Stimulated activated CD8-positive, alpha-beta memory T cell treated with anti-CD3 and anti-CD28 coated beads, Interleukin-7, amount 100 ng/mL, for 1 hour (primary cell): Measurements from ENCODE around the gene DPM3.
"Not testable (repeated sequence)": the region's sequence is repeated elsewhere in the genome, so short reads cannot be mapped to it uniquely, and the experiment has no call there.

Source experiments
- DNase-seq, 2 donors: peaks; one replicate each; pipeline ENCODE4 v3.0.0-alpha.2; 2020; ENCODE audit warnings: low read depth in 2 of 2

DPM3 gene

DNA sequence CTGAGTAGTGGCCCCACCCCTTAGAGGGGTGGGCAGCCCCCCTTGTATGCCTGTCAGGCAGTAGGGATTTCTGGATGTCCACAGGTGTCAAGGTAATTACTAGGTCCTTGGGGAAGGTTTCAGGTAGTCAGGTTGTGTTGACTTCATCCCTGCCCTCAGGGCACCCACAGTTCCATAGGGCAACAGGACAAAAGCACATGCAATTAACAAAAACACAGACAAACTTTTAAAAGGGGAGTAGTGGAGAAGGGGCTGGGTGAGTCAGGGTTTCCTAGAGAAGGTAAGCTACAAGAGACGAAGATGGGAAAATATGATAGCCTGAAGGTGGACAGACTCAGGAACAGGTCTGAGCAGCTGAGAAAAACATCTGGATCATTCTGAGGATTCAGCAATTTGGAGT, 18.7 kb upstream of the DPM3 start:
- no peak for DNase-seq

DNA sequence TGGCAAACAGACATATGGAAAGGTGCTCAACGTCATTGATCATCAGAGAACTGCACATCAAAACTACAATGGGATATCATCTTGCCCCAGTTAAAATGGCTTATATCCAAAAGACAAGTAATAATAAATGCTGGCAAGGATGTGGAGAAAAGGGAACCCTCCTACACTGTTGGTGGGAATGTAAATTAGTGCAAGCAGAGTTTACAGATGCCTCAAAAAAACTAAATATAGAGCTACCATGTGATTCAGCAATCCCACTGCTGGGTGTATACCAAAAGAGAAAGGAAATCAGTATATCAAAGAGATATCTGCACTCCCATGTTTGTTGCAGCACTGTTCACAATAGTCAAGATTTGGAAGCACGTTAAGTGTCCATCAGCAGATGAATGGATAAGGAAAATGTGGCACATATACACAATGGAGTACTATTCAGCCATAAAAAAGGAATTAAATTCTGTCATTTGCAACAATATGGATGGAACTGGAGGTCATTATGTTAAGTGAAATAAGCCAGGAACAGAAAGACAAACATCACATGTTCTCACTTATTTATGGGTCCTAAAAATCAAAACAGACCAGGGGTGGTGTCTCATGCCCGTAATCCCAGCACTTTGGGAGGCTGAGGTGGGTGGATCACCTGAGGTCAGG, 15.8 kb upstream of the DPM3 start:
- DNase-seq: not testable (repeated sequence)

DNA sequence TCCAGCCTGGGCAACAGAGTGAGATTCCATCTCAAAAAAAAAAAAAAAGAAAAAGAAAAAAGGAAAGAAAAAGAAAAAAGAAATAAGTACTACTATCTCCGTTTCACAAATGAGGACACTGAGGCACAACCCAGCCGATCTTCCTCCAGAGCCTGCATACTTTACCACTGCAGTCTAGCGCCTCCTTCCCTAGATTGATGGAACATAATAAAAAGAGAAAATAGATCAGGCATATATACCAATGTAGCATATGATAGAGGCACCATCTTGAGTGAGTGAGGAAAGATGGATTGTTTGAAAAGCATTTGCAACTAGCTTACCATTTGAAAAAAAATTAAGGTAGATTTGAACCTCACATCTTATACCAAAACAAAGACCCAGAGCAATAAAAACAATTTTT, 5.2 kb upstream of the DPM3 start:
- no peak for DNase-seq

DNA sequence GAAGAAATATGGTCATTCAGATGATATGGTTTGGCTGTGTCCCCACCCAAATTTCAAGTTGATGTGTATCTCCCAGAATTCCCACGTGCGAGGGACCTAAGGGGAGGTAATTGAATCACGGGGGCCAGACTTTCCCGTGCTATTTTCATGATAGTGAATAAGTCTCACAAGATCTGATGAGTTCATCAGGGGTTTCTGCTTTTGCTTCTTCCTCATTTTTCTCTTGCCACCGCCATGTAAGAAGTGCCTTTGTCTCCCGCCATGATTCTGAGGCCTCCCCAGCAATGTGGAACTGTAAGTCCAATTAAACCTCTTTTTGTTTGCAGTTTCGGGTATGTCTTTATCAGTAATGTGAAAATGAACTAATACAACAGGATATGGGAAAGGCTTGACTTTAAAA, 1.4 kb upstream of the DPM3 start:
- DNase-seq: no peak

DNA sequence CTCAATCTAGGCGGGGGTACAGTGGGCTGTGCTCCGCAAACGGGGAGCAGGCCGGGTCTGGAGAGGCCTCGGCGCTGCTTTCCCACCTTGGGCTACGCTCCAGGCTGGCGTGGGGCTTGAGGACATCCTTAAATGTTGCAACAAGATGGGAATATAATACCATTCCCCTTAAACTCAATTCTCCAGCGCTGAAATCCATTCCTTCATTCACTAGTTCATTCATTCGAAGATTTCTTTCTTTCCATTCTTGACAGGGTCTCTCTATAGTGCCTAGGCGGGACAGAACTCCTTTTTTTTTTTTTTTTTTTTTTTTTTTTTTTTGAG, 261 bp upstream of the DPM3 start:
- DNase-seq: no peak

DNA sequence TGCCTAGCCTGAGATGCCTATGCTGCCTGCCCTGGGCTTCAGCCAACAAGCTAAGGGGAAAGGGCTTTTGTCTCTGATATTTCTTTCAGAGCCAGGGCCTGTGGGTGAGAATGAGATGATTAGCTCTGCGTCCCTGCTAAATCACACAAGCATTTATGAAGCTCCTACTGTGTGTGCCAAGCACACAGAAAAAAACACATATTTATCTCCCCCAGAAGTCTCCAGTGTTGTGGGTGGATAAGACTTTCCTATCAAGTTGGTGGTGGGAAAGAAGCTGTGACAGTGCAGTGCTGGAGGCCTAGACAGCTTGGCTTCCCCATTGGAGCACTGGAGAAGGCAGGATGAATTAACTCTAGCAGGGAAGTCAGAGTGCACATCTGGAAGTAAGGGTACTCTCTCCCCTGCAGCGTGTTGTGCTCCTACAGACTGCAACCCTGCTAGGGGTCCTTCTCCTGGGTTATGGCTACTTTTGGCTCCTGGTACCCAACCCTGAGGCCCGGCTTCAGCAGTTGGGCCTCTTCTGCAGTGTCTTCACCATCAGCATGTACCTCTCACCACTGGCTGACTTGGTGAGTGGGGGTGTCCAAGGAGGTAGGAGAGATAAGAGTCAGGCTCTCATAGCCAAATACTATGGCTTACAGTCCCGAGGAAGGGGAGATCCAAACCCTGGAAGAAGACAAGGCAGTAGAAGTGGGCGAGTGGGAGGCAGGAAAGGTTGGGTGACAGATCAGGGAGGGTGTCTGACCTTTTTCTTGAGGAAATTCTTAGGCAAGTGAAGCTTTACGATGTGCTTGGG, 3.0 kb downstream of the DPM3 start:
- no peak for DNase-seq

DNA sequence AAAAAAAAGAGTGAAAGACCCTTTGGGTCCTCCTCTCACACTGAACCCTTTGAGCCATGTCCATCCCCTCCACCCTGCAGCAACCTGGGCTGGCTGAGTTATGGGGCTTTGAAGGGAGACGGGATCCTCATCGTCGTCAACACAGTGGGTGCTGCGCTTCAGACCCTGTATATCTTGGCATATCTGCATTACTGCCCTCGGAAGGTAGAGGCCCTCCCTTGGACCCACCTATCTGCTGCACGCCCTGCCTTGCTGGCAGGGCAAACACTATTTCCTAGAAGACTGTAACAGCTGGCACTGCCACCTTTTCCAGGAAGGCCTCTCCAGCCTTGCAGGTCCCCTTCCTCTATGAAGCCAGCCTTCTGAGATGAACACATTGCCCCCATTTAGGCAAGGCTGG, 3.6 kb downstream of the DPM3 start:
- no peak for DNase-seq

DNA sequence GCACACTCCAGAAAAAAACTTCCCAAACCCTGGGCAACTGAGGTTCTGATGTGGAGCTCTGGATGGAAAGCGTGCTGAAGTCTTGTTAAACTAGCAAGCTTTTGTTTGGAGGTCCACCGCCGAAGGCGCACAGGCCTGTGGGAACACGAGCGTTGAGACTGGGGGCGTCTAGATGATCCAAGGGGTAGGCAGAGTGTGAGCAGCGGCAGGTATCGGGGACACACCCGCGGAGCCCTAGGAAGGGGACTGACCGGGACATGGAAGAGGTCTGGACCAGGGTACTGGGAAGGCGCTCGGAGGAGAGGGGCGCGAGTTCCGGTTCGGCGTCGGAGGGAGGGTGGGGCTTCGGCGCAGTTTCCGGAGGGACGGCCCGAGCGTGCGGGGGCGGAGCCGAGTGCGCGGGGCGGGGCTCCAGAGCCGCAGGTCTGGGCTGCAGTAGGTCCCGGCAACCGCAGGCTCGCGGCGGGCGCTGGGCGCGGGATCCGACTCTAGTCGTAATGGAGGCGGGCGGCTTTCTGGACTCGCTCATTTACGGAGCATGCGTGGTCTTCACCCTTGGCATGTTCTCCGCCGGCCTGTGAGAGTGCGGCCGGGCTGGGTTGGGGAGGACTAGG, 4.8 kb downstream of the DPM3 start, which contains the start of gene SLC50A1:
TSS of gene SLC50A1 (plus strand) at position 438 of the 614 bp plus-strand sequence. CDS start at position 498, 60 bp downstream.
- peak; percentile 83 to 85 for DNase-seq

DNA sequence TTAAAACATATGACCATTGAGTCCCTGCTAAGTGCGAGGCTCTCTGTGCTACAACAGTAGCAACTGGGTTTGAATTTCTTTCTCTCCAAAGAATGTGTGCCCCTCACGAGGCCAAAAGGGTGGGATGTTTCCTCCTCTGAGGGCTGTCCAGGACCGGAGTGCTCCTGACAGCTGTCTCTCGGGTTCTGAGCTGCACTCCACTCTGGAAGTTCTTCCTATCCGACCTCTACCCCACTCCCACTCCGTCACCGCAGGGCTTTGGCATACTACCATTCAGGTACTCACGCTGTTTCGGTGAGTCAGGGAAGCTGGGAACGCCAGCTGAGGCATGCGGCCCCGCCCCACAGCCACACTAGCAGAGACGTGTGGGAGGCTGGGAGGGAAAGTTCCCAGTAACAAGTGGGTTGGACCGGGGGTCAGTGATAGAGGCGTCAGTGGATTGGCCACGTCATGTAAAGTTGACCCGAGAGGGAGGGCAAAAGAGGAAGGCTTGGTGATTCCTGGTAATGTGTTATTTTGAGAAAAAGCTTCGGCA, 5.4 kb downstream of the DPM3 start:
- no peak for DNase-seq

DNA sequence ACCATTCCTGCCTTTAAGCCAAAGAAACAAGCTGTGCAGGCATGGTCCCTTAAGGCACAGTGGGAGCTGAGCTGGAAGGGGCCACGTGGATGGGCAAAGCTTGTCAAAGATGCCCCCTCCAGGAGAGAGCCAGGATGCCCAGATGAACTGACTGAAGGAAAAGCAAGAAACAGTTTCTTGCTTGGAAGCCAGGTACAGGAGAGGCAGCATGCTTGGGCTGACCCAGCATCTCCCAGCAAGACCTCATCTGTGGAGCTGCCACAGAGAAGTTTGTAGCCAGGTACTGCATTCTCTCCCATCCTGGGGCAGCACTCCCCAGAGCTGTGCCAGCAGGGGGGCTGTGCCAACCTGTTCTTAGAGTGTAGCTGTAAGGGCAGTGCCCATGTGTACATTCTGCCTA, 6.0 kb downstream of the DPM3 start:
- no peak for DNase-seq

DNA sequence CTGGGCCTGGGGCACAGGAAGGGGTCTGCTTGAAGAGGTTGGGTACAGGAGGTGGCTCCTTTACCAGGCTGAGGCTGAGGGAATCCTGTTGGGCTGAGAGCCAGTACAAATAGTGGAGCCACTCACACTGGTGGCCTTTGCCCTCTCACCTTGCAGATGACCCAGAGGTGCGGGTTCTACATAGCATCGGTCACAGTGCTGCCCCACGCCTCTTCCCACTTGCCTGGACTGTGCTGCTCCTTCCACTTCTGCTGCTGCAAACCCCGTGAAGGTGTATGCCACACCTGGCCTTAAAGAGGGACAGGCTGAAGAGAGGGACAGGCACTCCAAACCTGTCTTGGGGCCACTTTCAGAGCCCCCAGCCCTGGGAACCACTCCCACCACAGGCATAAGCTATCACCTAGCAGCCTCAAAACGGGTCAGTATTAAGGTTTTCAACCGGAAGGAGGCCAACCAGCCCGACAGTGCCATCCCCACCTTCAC, 6.5 kb downstream of the DPM3 start:
- no peak for DNase-seq

DNA sequence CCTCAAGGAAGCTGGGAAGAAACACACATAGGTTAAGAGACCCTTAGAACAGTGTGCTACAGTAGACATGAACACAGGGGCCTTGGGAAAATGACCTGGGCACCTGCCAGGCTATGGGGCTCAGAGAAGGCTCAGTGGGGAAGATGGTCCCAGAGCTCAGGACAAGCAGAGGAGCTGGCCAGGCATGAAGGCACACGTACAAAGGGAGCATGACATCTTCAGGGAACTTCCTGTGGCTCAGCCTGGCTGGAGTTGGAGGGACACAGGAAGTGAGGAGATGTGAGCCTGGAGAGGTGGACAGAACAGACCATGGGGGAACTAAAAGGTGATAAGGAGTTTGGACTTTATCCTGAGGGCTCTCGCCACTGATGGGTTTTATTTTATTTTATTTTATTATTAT, 8.5 kb downstream of the DPM3 start:
- no peak for DNase-seq

DNA sequence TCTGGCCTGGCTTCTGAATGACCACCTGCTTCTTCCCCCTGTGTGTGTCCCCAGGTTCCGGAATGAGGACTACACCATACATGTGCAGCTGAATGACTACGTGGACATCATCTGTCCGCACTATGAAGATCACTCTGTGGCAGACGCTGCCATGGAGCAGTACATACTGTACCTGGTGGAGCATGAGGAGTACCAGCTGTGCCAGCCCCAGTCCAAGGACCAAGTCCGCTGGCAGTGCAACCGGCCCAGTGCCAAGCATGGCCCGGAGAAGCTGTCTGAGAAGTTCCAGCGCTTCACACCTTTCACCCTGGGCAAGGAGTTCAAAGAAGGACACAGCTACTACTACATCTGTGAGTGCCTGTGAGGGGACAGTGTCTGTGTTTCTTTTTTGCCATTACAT, 9.0 kb downstream of the DPM3 start:
- no peak for DNase-seq

DNA sequence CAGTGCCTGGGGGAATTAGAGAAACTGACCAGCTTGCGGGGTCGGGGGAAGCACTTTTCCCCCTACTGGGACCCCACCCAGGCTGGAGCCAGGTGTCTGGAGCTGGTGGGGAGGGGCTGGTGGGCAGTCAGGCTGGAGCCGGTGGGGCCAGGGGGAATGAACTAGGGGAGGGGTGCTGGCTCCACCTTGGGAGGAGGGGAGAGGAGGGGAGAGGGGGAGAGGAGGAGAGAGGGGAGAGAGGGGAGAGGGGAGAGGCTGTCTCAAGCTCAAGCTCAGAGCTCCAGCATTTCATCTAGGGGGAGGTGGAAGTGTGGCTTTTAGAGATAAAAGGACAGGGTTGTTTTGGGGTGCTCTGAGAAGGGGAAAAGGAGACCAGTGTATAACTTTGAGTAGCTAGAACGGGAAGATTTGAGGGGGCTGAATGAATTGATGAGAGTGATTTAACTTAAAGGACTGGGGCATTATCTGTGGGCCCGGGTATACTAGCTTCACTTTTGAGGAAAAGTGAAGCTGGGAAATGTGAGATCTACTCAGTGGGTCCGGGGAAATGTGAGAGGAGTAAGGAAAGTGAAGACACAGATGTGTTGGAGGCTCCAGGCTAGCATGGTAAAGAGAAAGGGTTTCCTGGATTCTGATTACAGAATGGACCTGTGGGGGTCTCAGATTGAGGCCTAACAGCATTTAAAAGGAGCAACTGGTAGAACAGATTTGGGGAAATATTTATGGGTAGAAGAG, 9.9 kb downstream of the DPM3 start:
- DNase-seq: no peak

DNA sequence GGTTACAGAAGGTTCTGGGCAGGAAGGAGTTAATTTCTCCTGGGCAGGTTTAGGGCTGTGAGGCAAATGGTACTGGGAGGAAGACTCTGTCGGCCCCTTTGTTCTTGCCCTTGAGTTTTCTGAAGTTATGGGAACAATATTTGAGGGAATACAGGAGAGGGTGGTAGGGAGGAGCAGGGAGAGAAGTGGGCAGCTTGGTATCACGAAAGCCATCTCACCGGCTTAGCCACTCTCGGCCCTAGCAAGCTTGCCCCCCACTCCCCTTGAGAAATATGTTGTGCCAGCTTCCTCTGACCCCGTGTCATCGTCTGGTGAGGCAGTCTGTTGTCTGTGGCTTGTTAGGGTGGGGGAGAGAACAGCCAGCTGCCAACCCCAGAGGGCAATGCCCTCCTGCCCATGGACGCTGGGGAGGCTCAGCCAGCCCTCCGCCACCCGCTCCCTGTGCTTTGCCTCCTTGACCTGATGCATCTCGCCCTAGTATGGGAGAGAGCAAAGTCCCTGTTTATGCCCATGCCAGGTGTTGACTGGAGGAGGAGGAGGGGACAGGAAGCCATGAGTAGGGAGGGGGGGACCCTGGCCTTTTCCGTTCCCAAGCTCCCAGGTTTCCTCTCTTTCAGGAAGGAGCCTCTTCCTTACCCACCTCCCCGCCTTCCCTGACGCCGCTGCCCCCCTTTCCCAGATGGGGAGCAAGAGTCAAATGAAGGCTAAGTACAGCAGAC, 11.4 kb downstream of the DPM3 start:
- no peak for DNase-seq

DNA sequence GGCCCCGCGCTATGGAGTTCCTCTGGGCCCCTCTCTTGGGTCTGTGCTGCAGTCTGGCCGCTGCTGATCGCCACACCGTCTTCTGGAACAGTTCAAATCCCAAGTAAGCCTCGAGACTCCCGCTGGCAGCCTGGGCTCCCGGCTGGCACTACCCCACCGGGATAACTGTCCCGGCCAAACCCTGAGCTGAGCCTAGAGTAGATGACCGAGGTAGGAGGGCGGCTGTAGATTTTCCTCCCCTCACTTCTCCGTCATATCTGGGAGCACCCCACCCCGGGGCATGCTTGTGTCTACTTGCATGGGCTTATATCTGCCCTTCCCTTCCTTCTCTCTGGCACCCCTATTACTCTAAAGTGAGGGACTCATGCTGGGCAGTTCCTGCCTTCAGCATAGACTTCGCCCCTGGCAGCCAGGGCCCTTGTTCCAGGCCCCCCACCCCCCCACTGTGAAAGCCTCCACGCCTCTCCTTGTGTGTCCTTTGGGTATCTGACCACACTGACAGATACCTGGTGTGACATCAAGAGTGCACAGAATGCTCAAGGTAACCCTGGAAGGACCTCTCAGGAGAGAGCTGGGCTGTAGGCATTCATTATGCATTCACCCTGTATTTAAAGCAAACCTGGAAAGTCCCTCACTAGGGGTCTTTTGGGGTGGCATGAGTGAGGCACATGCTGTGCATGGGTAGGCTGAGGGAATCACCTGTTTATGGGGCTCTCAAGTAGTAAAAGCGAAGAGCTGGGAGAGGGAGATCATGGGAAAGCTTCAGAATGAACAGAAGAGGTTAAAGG, 12.2 kb downstream of the DPM3 start:
- no peak for DNase-seq

DNA sequence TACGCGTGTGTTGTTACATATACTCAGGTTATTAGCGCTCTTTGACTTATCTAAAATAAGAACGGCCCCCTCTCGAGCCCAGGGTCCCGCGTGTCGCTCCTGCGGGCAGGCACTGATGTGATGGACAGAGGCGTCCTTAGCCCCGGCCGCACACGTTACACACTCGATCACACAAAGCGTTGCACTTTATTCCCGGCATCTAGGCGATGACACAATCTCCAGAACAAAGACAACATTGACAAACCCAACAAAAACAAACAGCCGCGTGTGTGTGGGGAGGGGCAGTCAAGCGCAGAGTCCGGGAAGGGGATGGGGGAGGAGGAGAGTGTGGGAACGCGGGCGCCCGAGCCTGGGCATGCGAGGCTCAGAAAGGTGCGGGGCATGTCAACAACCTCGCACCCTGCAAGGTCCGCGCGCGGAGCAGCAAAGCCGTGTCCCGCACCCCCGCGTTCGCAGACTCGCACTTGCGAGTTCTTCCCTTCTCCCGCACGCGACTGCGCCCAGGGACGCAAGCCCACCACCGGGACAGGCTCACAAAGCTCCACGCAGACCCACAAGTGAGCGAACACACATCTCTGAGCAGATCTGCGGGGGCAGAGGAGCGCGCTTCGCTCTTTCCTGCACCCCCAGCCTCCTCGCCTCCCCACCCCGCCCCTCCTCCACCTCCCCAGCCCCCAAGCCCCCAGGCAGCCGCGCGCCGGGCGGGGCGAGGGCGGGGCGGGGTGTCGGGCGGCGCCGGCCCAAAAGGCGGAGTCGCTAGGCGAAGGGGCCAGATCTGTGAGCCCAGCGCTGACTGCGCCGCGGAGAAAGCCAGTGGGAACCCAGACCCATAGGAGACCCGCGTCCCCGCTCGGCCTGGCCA, 13.0 kb downstream of the DPM3 start, which contains the start of gene EFNA1:
TSS of gene EFNA1 (plus strand) at position 772 of the 862 bp plus-strand sequence. CDS start 102 bp downstream, outside the sequence.
- no peak for DNase-seq

DNA sequence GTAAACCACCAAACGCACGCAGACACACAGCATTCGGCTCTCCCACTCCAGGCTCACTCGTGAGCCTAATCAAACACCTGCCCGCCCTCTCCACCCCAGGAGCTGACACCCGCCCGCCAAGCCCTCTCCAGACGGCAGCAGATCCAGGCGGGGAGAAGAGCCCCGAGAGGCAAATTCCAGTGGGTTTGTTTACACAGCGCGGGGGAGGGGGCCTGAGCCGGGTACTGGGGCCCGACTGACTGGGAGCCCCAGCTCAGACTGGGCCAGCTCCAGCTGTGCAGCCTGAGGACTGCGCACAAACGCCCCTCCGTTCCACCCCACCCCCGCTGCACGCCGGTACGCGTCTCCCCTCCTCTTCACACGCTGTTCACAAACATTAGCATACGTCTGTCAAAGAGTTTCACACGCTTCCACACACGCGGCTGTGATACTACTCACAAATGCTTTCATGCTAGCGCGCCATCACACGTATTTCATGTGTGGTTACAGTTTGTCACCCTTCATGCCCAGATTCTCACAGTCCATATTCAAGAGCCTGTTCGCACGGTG, 13.7 kb downstream of the DPM3 start:
- no peak for DNase-seq

DNA sequence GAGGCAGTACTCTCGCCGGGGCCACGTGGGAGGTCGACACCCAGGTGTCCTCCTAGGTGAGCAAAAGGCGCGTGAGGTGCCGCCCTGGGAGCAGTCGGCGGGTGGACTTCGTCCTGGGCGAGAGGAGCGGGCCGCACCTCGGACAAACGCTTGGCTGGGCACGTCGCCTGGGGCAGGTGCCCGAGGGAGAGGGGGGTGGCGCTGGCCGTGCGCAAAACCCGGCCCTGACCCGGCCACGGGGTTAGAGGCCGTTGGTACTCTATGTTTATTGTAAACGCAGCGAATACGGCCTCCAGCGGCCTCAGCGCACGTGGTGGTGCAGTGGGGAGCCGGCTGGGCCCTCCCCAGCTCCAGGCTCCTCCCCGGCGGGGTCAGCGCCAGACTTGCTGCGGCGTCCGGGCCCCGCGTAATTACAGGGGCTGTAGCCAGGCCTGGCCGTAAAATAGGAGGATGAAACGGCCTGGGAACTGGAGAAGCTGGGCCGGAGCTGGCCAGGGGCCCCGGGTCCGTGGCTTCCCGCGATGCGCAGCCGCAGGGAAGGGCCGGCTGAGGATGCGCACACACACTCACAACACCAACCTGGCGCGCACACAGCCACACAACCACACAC, 14.3 kb downstream of the DPM3 start:
- no peak for DNase-seq
